ENCODE results near the gene SLX4IP. TPM values are rescaled to one million over a fixed set of nuclear protein-coding genes. Genes with fewer than 3 reads are reported as not detected.
"Not testable (repeated sequence)": the region's sequence is repeated elsewhere in the genome, so short reads cannot be mapped to it uniquely, and the experiment has no call there.

SLX4IP gene
- polyA plus RNA-seq, 4 donors = 1.6 to 7.1 (median 2.5) TPM

- Histone ChIP-seq H3K27me3 (ENCODE audit: control insufficient read depth in 3 of 3, insufficient read depth in 3 of 3, low read length in 3 of 3) (no peaks in the 10 kb centered on the region), H3K4me3 (ENCODE audit: low read depth in 1 of 3, low read length in 3 of 3) (no peak overlapping the region), H3K36me3 (ENCODE audit: control insufficient read depth in 3 of 3, insufficient read depth in 2 of 3, low read depth in 1 of 3, low read length in 3 of 3) (peaks cover 0 to 5% (median 0%) of the 10 kb centered on the region in 3 donors), H3K9me3 (ENCODE audit: control insufficient read depth in 2 of 2, insufficient read depth in 1 of 2, low read depth in 1 of 2, low read length in 1 of 2) (no peaks in the 10 kb centered on the region), H3K27ac (ENCODE audit: low read depth in 1 of 3, low read length in 2 of 3) (no peak overlapping the region), H3K4me1 (ENCODE audit: control insufficient read depth in 3 of 3, insufficient read depth in 2 of 3, low read depth in 1 of 3, low read length in 2 of 3) (no peaks in the 10 kb centered on the region)
- DNase-seq = peak; percentile 11 to 43
- 63 to 90% (median 89%) methylated on average over 1 of the region's 1 CpG for WGBS, 3 donors
- FAIRE-seq = no peak
These were observed 176.3 kb downstream of the SLX4IP start for GRCh38 chr20:10611357-10611756.

DNA sequence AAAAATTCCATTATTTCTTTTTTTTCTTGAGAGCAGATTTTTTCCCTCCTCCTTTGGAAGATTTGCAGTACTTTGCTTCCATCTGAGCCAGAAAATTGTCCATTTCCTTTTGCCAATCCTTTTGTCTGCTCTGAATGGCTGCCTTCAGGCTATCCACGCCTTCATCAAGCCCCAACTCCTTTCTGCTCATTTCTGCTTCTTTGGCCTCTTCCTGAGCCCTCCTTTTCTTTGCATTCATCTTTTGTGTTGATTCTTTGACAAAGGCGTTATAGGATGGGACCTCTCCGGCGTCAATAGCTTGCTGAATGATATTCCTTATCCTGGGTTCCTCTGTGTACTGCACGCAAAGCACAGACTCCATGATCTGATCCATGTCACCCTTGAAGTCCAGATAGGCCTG is 178.3 kb downstream of the SLX4IP start:
- WGBS, 3 donors = 90 to 98% (median 96%) methylated on average over 4 to 5 of the region's 5 CpGs

DNA sequence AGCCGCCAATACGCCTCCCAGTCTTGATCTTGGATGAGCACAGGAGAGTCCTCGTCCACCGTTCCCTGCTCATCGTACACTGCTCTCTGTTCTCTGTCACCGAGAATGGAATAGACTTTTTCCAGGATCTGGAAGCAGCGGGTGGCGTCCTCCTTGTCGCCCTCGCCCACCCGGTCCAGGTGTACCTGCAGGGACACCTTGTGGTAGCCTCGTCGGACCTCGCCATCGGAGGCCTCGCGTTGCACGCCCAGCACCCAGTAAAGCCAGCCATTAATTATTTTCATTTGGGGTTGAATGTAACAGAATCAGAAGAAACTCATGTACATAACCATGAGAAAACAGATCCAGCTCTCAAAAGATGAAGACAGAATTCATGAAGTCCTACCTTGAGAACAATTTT is 178.8 kb downstream of the SLX4IP start:
- Histone ChIP-seq H3K4me3 (ENCODE audit: low read depth in 1 of 3, low read length in 3 of 3) (no peak overlapping the region), H3K9me3 (ENCODE audit: control insufficient read depth in 2 of 2, insufficient read depth in 1 of 2, low read depth in 1 of 2, low read length in 1 of 2) (no peaks in the 10 kb centered on the region), H3K27ac (ENCODE audit: low read depth in 1 of 3, low read length in 2 of 3) (no peak overlapping the region), H3K4me1 (ENCODE audit: control insufficient read depth in 3 of 3, insufficient read depth in 2 of 3, low read depth in 1 of 3, low read length in 2 of 3) (no peaks in the 10 kb centered on the region), H3K27me3 (ENCODE audit: control insufficient read depth in 3 of 3, insufficient read depth in 3 of 3, low read length in 3 of 3) (no peaks in the 10 kb centered on the region), H3K36me3 (ENCODE audit: control insufficient read depth in 3 of 3, insufficient read depth in 2 of 3, low read depth in 1 of 3, low read length in 3 of 3) (peaks cover 0 to 4% (median 0%) of the 10 kb centered on the region in 3 donors)
- FAIRE-seq (no peak), DNase-seq (no peak)
- WGBS, 3 donors = 97 to 98% (median 98%) methylated on average over 18 of the region's 18 CpGs

More for the DNA sequence above, 178.3 kb downstream of the SLX4IP start:
- not testable (repeated sequence) for H3K4me3 ChIP-seq (ENCODE audit: low read depth in 1 of 3, low read length in 3 of 3); H3K36me3 ChIP-seq (ENCODE audit: control insufficient read depth in 3 of 3, insufficient read depth in 2 of 3, low read depth in 1 of 3, low read length in 3 of 3); H3K27me3 ChIP-seq (ENCODE audit: control insufficient read depth in 3 of 3, insufficient read depth in 3 of 3, low read length in 3 of 3); DNase-seq; H3K4me1 ChIP-seq (ENCODE audit: control insufficient read depth in 3 of 3, insufficient read depth in 2 of 3, low read depth in 1 of 3, low read length in 2 of 3); FAIRE-seq; H3K9me3 ChIP-seq (ENCODE audit: control insufficient read depth in 2 of 2, insufficient read depth in 1 of 2, low read depth in 1 of 2, low read length in 1 of 2); H3K27ac ChIP-seq (ENCODE audit: low read depth in 1 of 3, low read length in 2 of 3)

DNA sequence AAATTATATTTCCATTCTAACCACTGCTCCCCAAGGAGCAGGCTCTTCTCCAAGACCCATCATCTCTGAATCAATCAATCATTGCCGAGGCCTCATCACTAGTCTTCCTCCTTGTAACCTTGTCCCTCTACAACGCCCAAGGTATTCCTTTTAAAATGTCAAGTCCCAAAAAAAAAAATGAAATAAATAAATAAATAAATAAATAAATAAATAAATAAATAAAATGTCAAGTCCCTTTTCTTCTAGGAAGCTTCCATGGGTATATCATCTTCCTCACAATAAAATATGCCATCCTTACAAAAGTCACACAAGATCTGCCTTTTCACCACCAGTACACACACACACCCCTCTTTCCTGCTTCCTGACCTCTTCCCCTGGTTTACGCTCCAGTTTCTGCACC is 181.1 kb downstream of the SLX4IP start:
- H3K36me3 ChIP-seq (ENCODE audit: control insufficient read depth in 3 of 3, insufficient read depth in 2 of 3, low read depth in 1 of 3, low read length in 3 of 3) = no peaks in the 10 kb centered on the region
- FAIRE-seq (no peak), DNase-seq (no peak)
- H3K27ac ChIP-seq (ENCODE audit: low read depth in 1 of 3, low read length in 2 of 3) = no peak overlapping the region
- H3K27me3 ChIP-seq (ENCODE audit: control insufficient read depth in 3 of 3, insufficient read depth in 3 of 3, low read length in 3 of 3) = no peaks in the 10 kb centered on the region
- WGBS, 3 donors = 93 to 97% (median 95%) methylated on average over 3 of the region's 3 CpGs
- H3K9me3 ChIP-seq (ENCODE audit: control insufficient read depth in 2 of 2, insufficient read depth in 1 of 2, low read depth in 1 of 2, low read length in 1 of 2) = no peaks in the 10 kb centered on the region
- no peak overlapping the region for H3K4me3 ChIP-seq (ENCODE audit: low read depth in 1 of 3, low read length in 3 of 3)
- H3K4me1 ChIP-seq (ENCODE audit: control insufficient read depth in 3 of 3, insufficient read depth in 2 of 3, low read depth in 1 of 3, low read length in 2 of 3) = no peaks in the 10 kb centered on the region

GRCh38 chr20:10617549-10618133 is 182.5 kb downstream of the SLX4IP start:
- FAIRE-seq; H3K36me3 ChIP-seq (ENCODE audit: control insufficient read depth in 3 of 3, insufficient read depth in 2 of 3, low read depth in 1 of 3, low read length in 3 of 3); H3K4me1 ChIP-seq (ENCODE audit: control insufficient read depth in 3 of 3, insufficient read depth in 2 of 3, low read depth in 1 of 3, low read length in 2 of 3); H3K4me3 ChIP-seq (ENCODE audit: low read depth in 1 of 3, low read length in 3 of 3); H3K27me3 ChIP-seq (ENCODE audit: control insufficient read depth in 3 of 3, insufficient read depth in 3 of 3, low read length in 3 of 3); H3K9me3 ChIP-seq (ENCODE audit: control insufficient read depth in 2 of 2, insufficient read depth in 1 of 2, low read depth in 1 of 2, low read length in 1 of 2); H3K27ac ChIP-seq (ENCODE audit: low read depth in 1 of 3, low read length in 2 of 3); DNase-seq: not testable (repeated sequence)
- WGBS, 3 donors = 92 to 99% (median 98%) methylated on average over 4 of the region's 4 CpGs

- no peak for DNase-seq
- no peaks in the 10 kb centered on the region for H3K4me1 ChIP-seq (ENCODE audit: control insufficient read depth in 3 of 3, insufficient read depth in 2 of 3, low read depth in 1 of 3, low read length in 2 of 3)
- no peak for FAIRE-seq
- H3K4me3 ChIP-seq (ENCODE audit: low read depth in 1 of 3, low read length in 3 of 3) = no peak overlapping the region
- H3K27ac ChIP-seq (ENCODE audit: low read depth in 1 of 3, low read length in 2 of 3) = no peak overlapping the region
- no peaks in the 10 kb centered on the region for H3K27me3 ChIP-seq (ENCODE audit: control insufficient read depth in 3 of 3, insufficient read depth in 3 of 3, low read length in 3 of 3)
- H3K36me3 ChIP-seq (ENCODE audit: control insufficient read depth in 3 of 3, insufficient read depth in 2 of 3, low read depth in 1 of 3, low read length in 3 of 3) = peaks cover 0 to 3% (median 0%) of the 10 kb centered on the region in 3 donors
- WGBS, 3 donors = 89 to 98% (median 95%) methylated on average over 6 of the region's 6 CpGs
- no peaks in the 10 kb centered on the region for H3K9me3 ChIP-seq (ENCODE audit: control insufficient read depth in 2 of 2, insufficient read depth in 1 of 2, low read depth in 1 of 2, low read length in 1 of 2)
These were observed 183.6 kb downstream of the SLX4IP start for GRCh38 chr20:10618611-10619245.

DNA sequence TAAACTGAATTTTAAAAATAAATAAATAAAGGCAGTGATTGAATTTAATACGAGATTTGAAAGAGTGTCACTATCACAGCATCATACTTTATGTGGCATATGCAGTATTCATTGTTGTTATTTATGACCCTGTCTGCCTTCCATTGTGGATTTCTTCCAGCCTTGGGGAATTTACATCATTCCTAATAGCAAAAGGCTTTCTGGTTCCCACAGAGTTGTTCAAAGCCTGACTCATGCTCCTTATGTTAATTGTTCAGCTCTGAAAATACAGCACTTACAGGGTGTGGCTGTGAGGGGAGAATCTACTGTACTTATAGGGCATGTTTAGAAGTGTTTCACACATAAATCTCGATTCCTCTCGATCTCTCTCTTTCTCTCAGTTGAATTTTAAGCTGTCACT is 184.3 kb downstream of the SLX4IP start:
- FAIRE-seq = no peak
- no peaks in the 10 kb centered on the region for H3K9me3 ChIP-seq (ENCODE audit: control insufficient read depth in 2 of 2, insufficient read depth in 1 of 2, low read depth in 1 of 2, low read length in 1 of 2)
- no peak for DNase-seq
- H3K27ac ChIP-seq (ENCODE audit: low read depth in 1 of 3, low read length in 2 of 3) = no peak overlapping the region
- H3K36me3 ChIP-seq (ENCODE audit: control insufficient read depth in 3 of 3, insufficient read depth in 2 of 3, low read depth in 1 of 3, low read length in 3 of 3) = peaks cover 0 to 5% (median 0%) of the 10 kb centered on the region in 3 donors
- WGBS, 3 donors = 67 to 95% (median 92%) methylated on average over 3 of the region's 3 CpGs
- H3K27me3 ChIP-seq (ENCODE audit: control insufficient read depth in 3 of 3, insufficient read depth in 3 of 3, low read length in 3 of 3) = no peaks in the 10 kb centered on the region
- H3K4me3 ChIP-seq (ENCODE audit: low read depth in 1 of 3, low read length in 3 of 3) = no peak overlapping the region
- H3K4me1 ChIP-seq (ENCODE audit: control insufficient read depth in 3 of 3, insufficient read depth in 2 of 3, low read depth in 1 of 3, low read length in 2 of 3) = no peaks in the 10 kb centered on the region

GRCh38 chr20:10621149-10621548 is 186.0 kb downstream of the SLX4IP start:
- H3K9me3 ChIP-seq (ENCODE audit: control insufficient read depth in 2 of 2, insufficient read depth in 1 of 2, low read depth in 1 of 2, low read length in 1 of 2) = no peaks in the 10 kb centered on the region
- DNase-seq = no peak
- no peak for FAIRE-seq
- WGBS, 3 donors = 90 to 95% (median 94%) methylated on average over 3 of the region's 3 CpGs
- H3K27me3 ChIP-seq (ENCODE audit: control insufficient read depth in 3 of 3, insufficient read depth in 3 of 3, low read length in 3 of 3) = no peaks in the 10 kb centered on the region
- H3K27ac ChIP-seq (ENCODE audit: low read depth in 1 of 3, low read length in 2 of 3) = no peak overlapping the region
- no peaks in the 10 kb centered on the region for H3K4me1 ChIP-seq (ENCODE audit: control insufficient read depth in 3 of 3, insufficient read depth in 2 of 3, low read depth in 1 of 3, low read length in 2 of 3)
- peaks cover 0 to 5% (median 0%) of the 10 kb centered on the region in 3 donors for H3K36me3 ChIP-seq (ENCODE audit: control insufficient read depth in 3 of 3, insufficient read depth in 2 of 3, low read depth in 1 of 3, low read length in 3 of 3)
- no peak overlapping the region for H3K4me3 ChIP-seq (ENCODE audit: low read depth in 1 of 3, low read length in 3 of 3)

Measured in small intestine (tissue), 7 donors.